Measurements from ENCODE around the gene PPP6R2.

Gene PPP6R2

GRCh38 chr22:50446708-50447575 lies 103.8 kb downstream of the PPP6R2 start:
- DNase-seq, result no peak

DNA sequence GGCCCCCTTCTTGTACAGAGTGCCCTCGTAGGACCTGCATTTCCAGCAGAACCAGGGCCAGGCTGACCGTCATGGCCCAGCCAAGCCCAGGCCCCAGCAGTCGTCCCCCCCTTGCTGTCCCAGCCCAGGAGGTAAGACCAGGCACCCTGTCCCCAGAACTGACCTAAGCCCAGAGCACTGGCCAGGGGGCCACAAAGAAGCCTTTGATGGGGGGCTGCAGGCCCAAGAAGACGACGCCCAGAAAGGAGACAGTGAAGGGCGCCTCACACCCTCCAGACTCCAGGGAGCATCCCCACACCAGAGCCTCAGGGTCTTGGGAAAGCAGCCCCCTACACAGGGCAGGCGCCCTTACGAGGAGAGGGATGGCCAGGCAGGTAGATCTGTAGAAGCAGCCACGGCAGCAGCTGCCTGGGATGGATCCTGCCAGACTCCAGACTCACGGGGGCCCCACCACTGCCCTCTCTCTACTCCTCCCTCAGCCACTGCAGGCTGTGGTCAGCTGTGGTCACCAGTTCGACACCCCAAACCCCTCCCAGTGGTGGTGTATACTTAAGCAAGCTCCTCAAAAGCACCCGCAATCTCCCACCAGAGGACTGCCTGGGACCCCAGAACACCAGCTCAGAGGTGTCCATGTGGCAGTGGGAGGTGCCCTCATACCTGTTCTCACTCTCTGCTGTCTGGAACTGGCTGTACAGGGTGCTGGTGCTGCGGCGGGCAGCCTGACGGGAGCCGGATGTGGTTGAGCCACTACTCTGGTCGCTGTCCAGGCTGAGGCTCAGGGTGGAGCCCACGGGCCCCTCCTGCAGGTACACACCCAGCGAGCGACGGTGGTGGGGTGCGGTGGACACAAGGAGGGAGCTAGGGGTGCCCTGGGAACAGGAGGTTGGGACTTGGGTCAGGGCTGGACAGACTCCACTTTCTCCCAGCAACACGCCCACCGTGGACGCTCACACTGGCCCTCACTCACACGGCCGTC lies 104.7 kb downstream of the PPP6R2 start:
- no peak for DNase-seq

DNA sequence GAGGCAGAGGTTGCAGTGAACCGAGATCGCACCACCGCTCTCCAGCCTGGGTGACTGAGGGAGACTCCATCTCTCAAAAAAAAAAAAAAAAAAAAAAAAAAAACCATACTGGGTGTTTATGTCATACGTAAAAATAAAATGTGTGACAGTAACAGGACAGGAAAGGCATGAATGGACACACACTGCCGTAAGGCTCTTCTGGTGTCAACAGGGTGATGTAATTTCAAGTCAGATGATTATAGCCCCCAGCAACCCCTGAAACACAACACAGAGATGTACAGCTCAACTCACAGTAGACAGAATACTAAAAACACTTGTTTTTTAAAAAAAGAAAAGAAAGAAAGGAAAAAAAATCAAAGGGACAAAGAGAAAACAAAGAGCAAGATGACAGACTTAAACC lies 109.5 kb downstream of the PPP6R2 start:
- no peak for DNase-seq

DNA sequence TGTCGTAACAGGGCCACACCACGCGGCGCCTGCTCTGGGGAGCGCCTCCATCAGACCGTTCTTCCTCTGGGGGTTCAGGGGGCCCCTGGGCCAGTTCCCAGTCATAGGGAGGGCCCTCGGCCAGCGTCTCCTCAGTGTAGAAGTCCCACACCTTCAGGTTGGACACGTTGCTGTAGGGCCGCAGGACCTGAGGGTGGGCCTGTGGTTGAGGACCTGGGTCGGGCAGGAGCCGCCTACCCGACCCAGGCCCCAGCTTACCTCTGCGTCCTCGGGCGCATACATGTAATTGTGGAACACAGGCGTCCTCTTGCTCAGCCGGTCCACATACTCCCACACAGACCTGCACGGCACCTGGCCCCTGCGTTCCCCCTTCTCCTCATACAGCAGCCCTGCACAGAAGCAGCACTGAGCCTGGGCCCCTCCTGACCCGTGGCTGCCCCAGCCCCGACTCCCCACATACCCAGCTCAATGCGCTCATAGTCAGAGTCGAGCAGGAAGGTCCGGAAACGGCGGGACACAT lies 111.5 kb downstream of the PPP6R2 start:
- DNase-seq, result no peak

GRCh38 chr22:50455201-50455600 lies 112.1 kb downstream of the PPP6R2 start:
- no peak for DNase-seq

DNA sequence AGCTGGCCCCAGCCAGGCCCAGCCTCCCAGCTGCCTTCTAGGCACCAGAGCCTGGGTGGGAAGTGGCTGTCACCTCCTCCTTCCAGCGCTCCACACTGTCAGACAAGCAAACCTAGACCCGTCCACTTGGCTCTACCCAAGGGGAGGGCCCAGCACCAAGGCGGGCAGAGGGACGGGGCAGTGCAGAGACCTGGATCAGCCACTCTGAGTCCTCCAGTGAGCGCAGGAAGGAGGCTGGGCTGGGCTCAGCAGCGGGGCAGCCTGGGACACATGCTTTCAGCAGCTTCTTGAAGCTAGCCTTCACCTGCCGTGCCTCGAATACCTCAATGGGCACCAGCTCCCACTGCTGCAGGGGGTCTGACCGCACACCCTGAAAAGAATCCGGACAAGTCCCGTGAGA lies 112.9 kb downstream of the PPP6R2 start:
- no peak for DNase-seq

DNA sequence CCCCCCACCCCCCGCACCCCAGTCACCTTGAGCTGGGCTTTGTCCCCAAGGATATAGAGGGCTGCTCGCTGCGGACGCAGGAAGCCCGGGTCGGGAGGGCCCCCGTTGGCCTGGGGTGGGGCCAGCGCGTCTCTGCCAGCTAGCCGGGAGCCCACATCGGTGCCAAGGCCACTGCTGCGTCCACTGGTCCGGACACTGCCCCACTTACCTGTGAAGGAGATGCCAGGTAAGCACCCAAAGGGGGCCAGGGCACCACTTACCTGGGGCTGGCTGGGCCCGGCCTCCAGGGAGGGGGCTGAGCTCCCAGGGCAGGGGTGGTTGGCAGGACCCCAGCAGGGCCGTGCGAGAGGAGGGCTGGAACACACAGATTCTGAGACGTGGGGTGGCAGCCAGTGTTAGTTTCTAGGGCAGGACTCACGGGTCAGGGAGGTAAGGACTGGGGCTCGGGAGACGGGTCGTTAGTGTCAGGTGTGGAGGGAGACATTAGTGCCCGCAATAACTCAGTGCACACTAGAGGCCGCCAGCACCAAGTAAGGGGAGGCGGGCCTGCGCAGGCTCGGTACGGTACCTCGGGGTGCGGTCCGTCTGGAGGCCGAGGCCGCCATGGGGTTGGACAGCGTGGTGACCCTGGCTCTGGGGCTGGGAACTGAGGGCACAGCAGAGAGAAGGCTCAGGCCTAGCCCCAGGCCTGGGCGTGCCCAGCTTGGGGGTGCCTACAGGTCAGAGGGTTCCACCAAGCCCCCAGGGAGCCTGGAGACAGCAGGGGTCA lies 113.5 kb downstream of the PPP6R2 start:
- no peak for DNase-seq

GRCh38 chr22:50459016-50459415 lies 115.9 kb downstream of the PPP6R2 start:
- no peak for DNase-seq

DNA sequence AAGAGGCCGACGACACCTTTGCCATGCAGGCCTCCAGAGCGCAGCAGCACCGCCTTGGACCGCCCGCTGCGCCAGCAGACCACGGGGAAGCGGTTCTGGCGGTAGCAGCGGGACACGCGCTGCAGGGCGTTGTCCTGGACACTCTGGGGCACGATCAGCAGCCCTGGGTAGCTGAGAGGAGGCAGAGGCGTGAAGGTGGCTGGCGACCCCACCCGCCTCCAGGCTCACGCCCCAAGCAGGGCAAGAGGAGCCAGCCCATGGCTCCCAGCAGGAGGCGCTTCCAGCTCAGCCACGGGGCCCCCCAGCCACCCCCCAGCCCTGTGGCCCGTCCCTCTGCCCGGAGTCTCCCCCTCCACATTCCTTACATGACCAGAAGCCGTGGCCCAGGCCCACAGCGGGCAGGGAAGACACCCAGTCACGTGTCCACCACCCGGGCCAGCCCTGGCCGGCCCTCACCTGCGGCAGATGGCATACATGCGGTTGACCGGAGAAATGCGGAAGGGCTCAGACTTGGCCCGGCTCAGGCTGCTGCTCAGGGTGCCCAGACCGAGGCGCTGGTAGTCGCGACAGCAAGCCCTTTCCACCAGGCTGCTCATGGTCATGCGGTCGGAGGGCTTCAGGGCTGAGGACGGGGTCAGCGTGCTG lies 116.5 kb downstream of the PPP6R2 start:
- no peak for DNase-seq

- no peak for DNase-seq
These were observed 117.8 kb downstream of the PPP6R2 start for GRCh38 chr22:50460938-50461337.

GRCh38 chr22:50461536-50461935 lies 118.4 kb downstream of the PPP6R2 start:
- DNase-seq, result no peak

- no peak for DNase-seq
These were observed 118.9 kb downstream of the PPP6R2 start for GRCh38 chr22:50461979-50462540.

GRCh38 chr22:50463188-50463900 lies 120.2 kb downstream of the PPP6R2 start:
- no peak for DNase-seq

DNA sequence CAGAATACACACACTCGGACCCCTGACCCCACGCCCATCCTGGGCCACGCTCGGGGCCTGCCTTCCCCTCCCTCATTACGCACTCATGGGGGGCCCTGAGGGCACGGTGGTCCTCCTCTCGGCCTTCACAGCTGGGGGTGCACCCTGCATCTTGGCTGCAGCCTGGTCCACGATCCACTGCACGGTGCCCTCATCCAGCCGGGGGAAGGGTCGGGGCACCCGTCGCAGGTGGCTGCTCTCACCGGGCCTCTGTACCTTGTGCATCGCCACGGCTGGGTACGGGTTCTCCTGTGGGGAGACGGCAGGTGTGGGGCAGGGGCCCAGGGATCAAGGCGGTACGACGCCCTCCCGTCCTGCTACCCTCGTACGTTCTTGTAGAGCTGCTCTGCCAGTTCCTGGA lies 121.3 kb downstream of the PPP6R2 start:
- no peak for DNase-seq

GRCh38 chr22:50465066-50465930 lies 122.2 kb downstream of the PPP6R2 start:
- no peak for DNase-seq

GRCh38 chr22:50467341-50467740 lies 124.2 kb downstream of the PPP6R2 start:
- no peak for DNase-seq

- DNase-seq, result no peak
These were observed 124.8 kb downstream of the PPP6R2 start for GRCh38 chr22:50467773-50468440.

DNA sequence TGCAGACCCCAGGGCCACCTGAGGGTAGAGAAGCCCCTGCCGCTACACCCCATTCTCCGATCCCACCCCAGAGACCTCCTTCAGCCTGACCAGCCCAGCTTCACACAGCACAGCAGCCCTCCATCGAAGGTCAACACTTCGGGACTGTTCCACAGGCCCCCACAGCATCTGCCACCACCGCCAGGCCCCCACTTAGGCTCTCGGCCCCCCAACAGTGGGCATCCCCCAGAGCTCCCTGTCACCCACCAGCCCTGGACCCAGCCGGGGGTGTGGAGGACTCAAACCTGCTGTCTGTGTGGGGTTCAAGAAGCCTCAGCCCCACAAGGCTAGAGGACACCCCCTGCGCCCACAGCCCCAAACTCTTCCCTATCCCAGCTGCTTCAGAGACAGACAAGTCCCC lies 125.5 kb downstream of the PPP6R2 start:
- no peak for DNase-seq

All from fibroblast of skin of abdomen (primary cell).